ENCODE measurements around the gene PPP4R2. TPM values are rescaled to one million over a fixed set of nuclear protein-coding genes. Genes with fewer than 3 reads are reported as not detected.
A peak's percentile ranks its signal among the peaks of the same experiment; 100 is the strongest.

The PPP4R2 gene
- total RNA-seq, 4 donors from 2014 or later: 72.9 to 134 (median 80.6) TPM

DNA sequence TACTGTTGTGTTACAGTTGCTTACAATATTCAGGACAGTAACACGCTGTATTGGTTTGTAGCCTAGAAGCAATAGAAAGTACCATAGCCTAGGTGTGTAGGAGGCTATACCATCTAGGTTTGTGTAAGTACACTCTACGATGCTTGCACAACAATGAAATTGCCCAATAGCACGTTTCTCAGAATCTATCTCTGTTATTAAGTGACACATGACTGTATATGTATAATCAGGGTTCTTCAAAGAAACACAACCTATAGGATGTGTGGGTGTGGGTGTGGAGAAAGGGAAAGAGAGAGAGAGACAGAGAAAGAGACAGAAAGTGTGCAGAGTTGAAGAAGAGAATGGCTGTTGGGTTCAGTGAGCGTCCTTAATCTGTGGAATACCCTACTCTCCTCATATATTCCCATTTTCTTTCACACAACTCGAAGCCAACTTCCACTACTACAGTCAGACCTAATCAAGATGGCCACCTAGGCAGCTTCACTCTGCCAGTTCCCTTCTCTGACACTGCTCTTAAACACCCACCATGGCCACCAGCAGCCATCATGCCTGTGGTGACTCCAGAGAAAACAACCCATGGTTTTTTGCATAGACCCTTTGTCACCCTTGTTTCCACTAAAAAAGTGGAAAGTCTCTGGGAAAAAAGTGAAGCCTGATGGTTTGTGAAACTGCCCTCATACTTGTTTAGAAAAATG, 5.8 kb upstream of the PPP4R2 start:
- no peak for DNase-seq (ENCODE audit: low spot score in 2 of 2)
- TF ChIP-seq, protein P1, sequence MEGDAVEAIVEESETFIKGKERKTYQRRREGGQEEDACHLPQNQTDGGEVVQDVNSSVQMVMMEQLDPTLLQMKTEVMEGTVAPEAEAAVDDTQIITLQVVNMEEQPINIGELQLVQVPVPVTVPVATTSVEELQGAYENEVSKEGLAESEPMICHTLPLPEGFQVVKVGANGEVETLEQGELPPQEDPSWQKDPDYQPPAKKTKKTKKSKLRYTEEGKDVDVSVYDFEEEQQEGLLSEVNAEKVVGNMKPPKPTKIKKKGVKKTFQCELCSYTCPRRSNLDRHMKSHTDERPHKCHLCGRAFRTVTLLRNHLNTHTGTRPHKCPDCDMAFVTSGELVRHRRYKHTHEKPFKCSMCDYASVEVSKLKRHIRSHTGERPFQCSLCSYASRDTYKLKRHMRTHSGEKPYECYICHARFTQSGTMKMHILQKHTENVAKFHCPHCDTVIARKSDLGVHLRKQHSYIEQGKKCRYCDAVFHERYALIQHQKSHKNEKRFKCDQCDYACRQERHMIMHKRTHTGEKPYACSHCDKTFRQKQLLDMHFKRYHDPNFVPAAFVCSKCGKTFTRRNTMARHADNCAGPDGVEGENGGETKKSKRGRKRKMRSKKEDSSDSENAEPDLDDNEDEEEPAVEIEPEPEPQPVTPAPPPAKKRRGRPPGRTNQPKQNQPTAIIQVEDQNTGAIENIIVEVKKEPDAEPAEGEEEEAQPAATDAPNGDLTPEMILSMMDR (IDR thresholded peaks at IDR 0.05): no peak
- TF ChIP-seq POLR2A (IDR thresholded peaks at IDR 0.05) (no peak), EP300 (IDR thresholded peaks at IDR 0.05) (no peak)

DNA sequence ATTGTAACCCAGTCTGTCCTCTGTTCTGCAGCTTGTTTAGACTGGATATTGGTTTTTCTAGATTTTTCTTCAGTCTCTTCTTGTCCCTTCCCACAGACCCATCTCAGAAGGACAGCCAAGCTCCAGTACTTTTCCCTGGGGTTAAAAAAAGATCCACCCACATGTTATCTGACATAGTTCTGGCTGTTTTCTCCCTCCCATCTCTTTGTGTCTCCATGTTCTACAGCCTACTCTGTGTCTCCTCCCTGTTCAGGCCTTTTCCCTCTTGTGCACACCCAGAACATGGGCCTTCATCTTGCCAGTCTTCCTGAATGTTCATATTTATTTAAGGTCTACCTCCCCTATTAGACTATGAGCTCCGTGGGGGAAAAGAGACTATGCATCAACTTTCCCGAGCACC, 5.1 kb upstream of the PPP4R2 start:
- DNase-seq (ENCODE audit: low spot score in 2 of 2): no peak
- WGBS, 2 donors: 80 to 90% methylated on average over 2 of the region's 2 CpGs
- no peaks in the 10 kb centered on the region for H3K27me3 ChIP-seq
- no peak overlapping the region for H3K4me3 ChIP-seq
- no peaks in the 10 kb centered on the region for H3K36me3 ChIP-seq
- no peak for TF ChIP-seq EP300 (IDR thresholded peaks at IDR 0.05)
- no peak for TF ChIP-seq POLR2A (IDR thresholded peaks at IDR 0.05)
- TF ChIP-seq, protein P1 (IDR thresholded peaks at IDR 0.05): no peak
- peak overlapping the region in 2 of 4 donors; percentile 16 to 44 for H3K27ac ChIP-seq
- H3K4me1 ChIP-seq: peaks cover 0 to 9% (median 2%) of the 10 kb centered on the region in 4 donors
- no peaks in the 10 kb centered on the region for H3K9me3 ChIP-seq

More for the DNA sequence above, 5.8 kb upstream of the PPP4R2 start:
- Histone ChIP-seq H3K4me1 (peaks cover 0 to 3% (median 0%) of the 10 kb centered on the region in 4 donors), H3K36me3 (no peaks in the 10 kb centered on the region), H3K27me3 (no peaks in the 10 kb centered on the region), H3K9me3 (peaks cover 0 to 5% (median 1%) of the 10 kb centered on the region in 4 donors), H3K27ac (peak overlapping the region in 2 of 4 donors; percentile 16 to 44), H3K4me3 (no peak overlapping the region)
- WGBS, 2 donors: 88 to 92% methylated on average over 5 of the region's 5 CpGs

DNA sequence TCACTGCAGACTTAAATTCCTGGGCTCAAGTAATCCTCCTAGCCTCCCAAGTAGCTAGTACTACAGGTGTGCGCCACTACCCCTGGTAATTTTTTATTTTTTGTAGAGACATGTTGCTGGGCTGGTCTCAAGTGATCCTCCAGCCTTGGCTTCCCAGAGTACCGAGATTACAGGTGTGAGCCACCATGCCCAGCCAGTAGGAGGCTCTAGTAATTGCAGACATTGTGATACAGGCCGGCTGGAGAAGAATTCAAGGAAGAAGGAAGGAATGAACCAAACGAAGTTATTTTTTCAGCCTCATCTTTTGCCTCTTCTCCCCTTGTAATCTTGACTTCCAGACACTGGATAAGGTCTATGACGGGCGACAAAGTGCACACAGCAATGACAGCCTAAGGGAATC, 3.2 kb upstream of the PPP4R2 start:
- 85 to 88% methylated on average over 6 of the region's 6 CpGs for WGBS, 2 donors
- Histone ChIP-seq H3K4me1 (peaks cover 0 to 17% (median 7%) of the 10 kb centered on the region in 4 donors), H3K27ac (no peak overlapping the region), H3K36me3 (no peaks in the 10 kb centered on the region), H3K4me3 (no peak overlapping the region), H3K27me3 (no peaks in the 10 kb centered on the region), H3K9me3 (no peaks in the 10 kb centered on the region)
- no peak for TF ChIP-seq EP300 (IDR thresholded peaks at IDR 0.05)
- TF ChIP-seq, protein P1 (IDR thresholded peaks at IDR 0.05): no peak
- no peak for TF ChIP-seq POLR2A (IDR thresholded peaks at IDR 0.05)
- DNase-seq (ENCODE audit: low spot score in 2 of 2): no peak

DNA sequence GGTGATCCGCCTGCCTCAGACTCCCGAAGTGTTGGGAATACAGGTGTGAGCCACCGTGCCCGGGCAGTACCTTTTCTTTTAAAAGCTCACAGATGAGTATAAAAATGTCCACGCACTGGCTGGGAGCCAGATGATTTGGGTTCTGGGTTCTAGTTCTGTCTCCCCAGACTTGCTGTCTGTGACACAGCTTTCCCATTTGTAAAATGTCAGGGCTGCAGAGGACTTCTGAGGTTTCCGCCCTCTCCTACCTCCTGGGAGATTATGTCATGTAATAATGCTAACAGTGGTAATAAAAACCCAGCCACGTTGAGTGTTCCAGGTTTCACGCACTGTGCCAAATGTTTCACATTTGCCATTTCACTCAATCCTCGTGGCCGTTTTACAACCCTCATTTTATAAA, 1.3 kb upstream of the PPP4R2 start:
- peaks cover 0 to 36% (median 23%) of the 10 kb centered on the region in 4 donors for H3K4me1 ChIP-seq
- no peaks in the 10 kb centered on the region for H3K9me3 ChIP-seq
- peak in 1 of 2 donors; percentile 18 for DNase-seq (ENCODE audit: low spot score in 2 of 2)
- peak overlapping the region in 2 of 4 donors; percentile 23 to 99 for H3K27ac ChIP-seq
- no peaks in the 10 kb centered on the region for H3K36me3 ChIP-seq
- no peaks in the 10 kb centered on the region for H3K27me3 ChIP-seq
- TF ChIP-seq EP300 (IDR thresholded peaks at IDR 0.05) (no peak), POLR2A (IDR thresholded peaks at IDR 0.05) (no peak)
- TF ChIP-seq, protein P1 (IDR thresholded peaks at IDR 0.05): no peak
- WGBS, 2 donors: 84% methylated on average over 10 of the region's 10 CpGs
- H3K4me3 ChIP-seq: no peak overlapping the region

DNA sequence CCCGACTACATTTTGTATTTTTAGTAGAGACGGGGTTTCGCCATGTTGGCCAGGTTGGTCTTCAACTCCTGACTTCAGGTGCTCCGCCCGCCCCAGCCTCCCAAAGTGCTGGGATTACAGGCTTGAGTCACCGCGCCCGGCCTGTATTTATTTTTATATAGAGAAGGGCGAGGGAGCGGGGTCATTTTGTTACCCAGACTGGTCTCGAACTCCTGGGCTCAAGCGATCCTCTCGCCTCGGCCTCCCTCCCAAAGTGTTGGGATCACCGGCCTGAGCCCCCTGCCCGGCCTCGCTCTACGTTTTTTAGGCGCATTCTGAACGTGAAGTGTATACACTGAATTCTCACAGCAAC, 514 bp upstream of the PPP4R2 start:
- 81 to 85% methylated on average over 20 of the region's 20 CpGs for WGBS, 2 donors
- peaks cover 0 to 44% (median 23%) of the 10 kb centered on the region in 4 donors for H3K4me1 ChIP-seq
- H3K27me3 ChIP-seq: no peaks in the 10 kb centered on the region
- H3K4me3 ChIP-seq: peak overlapping the region; percentile 72 to 96 (median 94)
- TF ChIP-seq, protein P1 (IDR thresholded peaks at IDR 0.05): no peak
- TF ChIP-seq POLR2A (IDR thresholded peaks at IDR 0.05) (no peak), EP300 (IDR thresholded peaks at IDR 0.05) (no peak)
- H3K36me3 ChIP-seq: no peaks in the 10 kb centered on the region
- DNase-seq (ENCODE audit: low spot score in 2 of 2): peak; percentile 17 to 22
- no peaks in the 10 kb centered on the region for H3K9me3 ChIP-seq
- peak overlapping the region; percentile 98 to 100 (median 99) for H3K27ac ChIP-seq

Measured in tibial nerve (tissue), 4 donors.